IPS-18a (cell line): ENCODE measurements around the gene ADRA2B.
"Not testable (repeated sequence)": the region's sequence is repeated elsewhere in the genome, so short reads cannot be mapped to it uniquely, and the experiment has no call there.

Source experiments
- H3K27ac ChIP-seq: one replicate; pipeline ENCODE4 v1.5.1; 2013; ENCODE audit warnings: low read length
- H3K27me3 ChIP-seq: one replicate; pipeline ENCODE4 v1.6.1; 2013; ENCODE audit warnings: mild to moderate bottlenecking, low read length; ENCODE audit not compliant: control insufficient read depth, insufficient read depth
- H3K36me3 ChIP-seq: one replicate; pipeline ENCODE4 v1.6.1; 2013; ENCODE audit warnings: low read depth, low read length; ENCODE audit not compliant: control insufficient read depth
- H3K4me1 ChIP-seq: one replicate; pipeline ENCODE4 v1.6.1; 2013; ENCODE audit warnings: low read depth, low read length; ENCODE audit not compliant: control insufficient read depth
- H3K4me3 ChIP-seq: one replicate; pipeline ENCODE4 v1.5.1; 2013; ENCODE audit warnings: low read length
- H3K9ac ChIP-seq: one replicate; pipeline ENCODE4 v1.6.1; 2013; ENCODE audit warnings: mild to moderate bottlenecking, low read length, moderate library complexity
- H3K9me3 ChIP-seq: one replicate; pipeline ENCODE4 v1.6.1; 2013; ENCODE audit warnings: low read depth, low read length; ENCODE audit not compliant: control insufficient read depth

Gene ADRA2B

GRCh38 chr2:96071977-96072491 is 44.3 kb downstream of the ADRA2B start:
- not testable (repeated sequence) for H3K27me3 ChIP-seq, H3K4me3 ChIP-seq, H3K27ac ChIP-seq, H3K36me3 ChIP-seq, H3K9me3 ChIP-seq, H3K9ac ChIP-seq, H3K4me1 ChIP-seq

- not testable (repeated sequence) for H3K4me3 ChIP-seq, H3K27ac ChIP-seq, H3K36me3 ChIP-seq, H3K27me3 ChIP-seq, H3K9me3 ChIP-seq, H3K9ac ChIP-seq, H3K4me1 ChIP-seq
Observed at GRCh38 chr2:96071087-96071976, 45.0 kb downstream of the ADRA2B start.

- H3K27ac ChIP-seq, H3K27me3 ChIP-seq, H3K4me1 ChIP-seq, H3K4me3 ChIP-seq, H3K9ac ChIP-seq, H3K9me3 ChIP-seq, H3K36me3 ChIP-seq: not testable (repeated sequence)
Observed at GRCh38 chr2:96070351-96070750, 46.0 kb downstream of the ADRA2B start.

DNA sequence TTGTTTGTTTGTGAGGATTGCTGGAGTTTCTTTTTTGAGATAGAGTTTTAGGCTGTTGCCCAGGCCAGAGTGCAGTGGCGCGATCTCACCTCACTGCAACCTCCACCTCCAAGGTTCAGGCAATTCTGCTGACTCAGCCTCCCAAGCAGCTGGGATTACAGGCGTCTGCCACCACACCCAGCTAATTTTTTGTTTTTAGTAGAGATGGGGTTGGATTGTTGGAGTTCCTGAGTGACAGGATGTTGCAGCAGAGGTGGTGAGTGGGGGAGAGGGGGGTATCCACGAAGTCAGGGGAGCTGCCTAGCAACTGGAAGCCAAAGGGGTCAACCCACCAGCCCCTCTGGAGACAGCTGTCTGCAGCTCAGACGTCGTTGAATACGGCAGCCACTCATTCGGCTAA is 46.5 kb downstream of the ADRA2B start:
- H3K4me3 ChIP-seq, H3K27me3 ChIP-seq, H3K9ac ChIP-seq, H3K4me1 ChIP-seq, H3K27ac ChIP-seq, H3K36me3 ChIP-seq, H3K9me3 ChIP-seq: not testable (repeated sequence)

DNA sequence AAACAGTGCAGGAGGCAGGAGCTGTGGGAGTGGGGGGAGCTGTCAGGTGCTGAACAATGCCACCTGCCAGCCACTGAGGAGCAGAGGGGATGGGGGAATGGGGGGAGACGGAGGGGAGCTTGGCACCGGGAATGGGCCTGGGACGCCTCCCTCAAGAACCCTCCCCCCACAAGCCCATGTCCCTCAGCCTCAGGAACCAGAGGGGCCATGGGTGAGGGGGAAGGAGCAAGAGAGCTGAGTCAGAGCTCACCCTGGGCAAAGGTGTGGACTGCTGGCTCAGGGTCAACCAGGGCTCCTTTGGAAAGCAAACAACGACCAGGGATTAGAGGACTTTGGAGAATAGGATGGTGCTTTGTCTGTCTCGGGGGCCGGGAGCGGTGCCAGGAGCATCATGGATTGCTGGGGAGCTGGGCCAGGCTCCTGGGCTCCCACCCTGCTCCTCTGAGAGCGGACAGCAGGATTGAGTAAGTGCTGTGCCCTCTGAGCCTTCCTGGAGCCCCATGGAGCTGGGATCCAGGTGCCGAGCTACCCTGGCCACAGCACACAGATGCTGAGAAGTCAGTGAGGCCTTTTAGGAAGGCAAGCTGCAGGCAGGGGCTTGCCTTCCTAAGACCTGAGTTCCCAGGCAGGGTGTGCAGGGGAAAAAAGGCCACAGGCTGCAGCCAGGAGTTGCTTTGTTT is 48.3 kb downstream of the ADRA2B start:
- not testable (repeated sequence) for H3K27ac ChIP-seq, H3K36me3 ChIP-seq, H3K27me3 ChIP-seq, H3K4me3 ChIP-seq, H3K9ac ChIP-seq, H3K9me3 ChIP-seq, H3K4me1 ChIP-seq

DNA sequence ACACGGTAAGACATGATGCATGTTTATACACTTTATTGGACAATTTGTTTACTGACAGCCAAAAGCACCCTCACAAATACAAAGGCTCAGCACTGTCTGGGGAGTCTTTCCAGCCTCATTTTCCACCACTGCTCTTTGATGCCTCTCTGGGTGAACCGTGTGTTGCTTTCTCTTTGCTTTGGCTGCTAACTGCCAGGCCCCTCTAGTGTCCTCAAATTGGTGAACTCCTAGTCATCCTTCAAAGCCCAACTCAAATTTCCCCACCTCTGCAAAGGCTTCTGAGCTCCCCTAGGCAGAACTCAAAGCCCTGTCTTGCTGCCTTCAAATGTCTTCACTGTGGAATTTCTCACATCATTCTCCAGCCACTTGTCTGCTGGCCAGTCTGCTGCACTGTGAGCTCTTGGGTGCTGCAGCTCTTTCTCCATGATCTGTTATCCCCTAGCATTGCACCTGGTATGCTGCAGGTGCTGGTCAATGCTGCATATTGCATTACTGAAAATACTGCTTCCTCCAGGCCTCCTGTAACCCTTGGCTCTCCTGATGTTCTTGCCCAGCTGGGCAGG is 49.2 kb downstream of the ADRA2B start:
- not testable (repeated sequence) for H3K36me3 ChIP-seq, H3K27me3 ChIP-seq, H3K9ac ChIP-seq, H3K4me1 ChIP-seq, H3K27ac ChIP-seq, H3K9me3 ChIP-seq, H3K4me3 ChIP-seq

DNA sequence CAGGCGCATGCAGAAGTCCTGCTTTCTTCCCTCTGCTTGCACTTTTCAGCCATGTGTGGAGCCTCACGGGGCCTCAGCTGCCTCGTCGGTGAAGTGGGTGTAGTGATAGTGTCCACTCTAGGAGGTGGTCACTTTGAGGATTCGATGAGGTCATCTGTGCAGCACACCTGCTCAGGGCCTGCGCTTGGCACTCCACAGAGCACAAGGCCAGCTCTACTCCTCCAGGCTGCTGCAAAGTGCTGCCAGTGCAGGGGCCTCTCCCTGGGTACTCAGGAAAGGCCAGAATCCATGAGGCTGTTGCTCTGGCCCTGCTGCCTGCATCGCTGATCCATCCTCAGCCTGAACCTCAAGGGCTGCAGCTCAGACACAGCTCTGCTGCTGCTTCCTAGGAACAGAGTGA is 49.9 kb downstream of the ADRA2B start:
- not testable (repeated sequence) for H3K9me3 ChIP-seq, H3K4me3 ChIP-seq, H3K27me3 ChIP-seq, H3K36me3 ChIP-seq, H3K4me1 ChIP-seq, H3K9ac ChIP-seq, H3K27ac ChIP-seq

GRCh38 chr2:96065954-96066353 is 50.4 kb downstream of the ADRA2B start:
- not testable (repeated sequence) for H3K4me3 ChIP-seq, H3K4me1 ChIP-seq, H3K36me3 ChIP-seq, H3K27me3 ChIP-seq, H3K27ac ChIP-seq, H3K9ac ChIP-seq, H3K9me3 ChIP-seq

DNA sequence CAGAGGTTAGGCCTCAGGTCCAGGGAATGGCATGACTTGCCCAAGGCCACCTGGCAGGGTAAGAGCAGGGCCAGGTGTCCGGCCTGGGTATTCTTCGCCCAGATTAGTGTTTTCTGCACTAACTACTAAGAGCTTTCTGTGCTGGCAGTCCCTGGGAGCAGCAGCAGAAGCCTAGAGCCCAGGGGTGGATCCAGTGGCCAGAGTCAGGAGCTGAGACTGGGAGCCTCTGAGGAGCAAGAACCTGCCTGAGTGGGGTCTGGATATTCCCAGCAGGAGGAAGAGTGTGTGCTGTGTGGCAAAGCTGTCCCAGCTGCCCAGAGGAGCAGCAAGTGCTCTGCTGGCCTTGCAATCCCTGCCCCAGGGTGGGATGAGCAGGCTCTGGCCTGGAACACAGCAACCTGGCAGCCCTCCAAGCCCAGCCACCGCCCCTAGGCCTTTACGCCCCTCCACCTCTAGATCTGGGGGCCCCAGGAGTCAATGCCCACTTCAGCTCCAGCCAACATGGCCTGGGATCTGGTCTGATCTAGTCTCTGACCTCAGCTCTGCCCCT is 50.9 kb downstream of the ADRA2B start:
- Histone ChIP-seq H3K9ac (no peak overlapping the region), H3K4me3 (no peak overlapping the region), H3K9me3 (no peaks in the 10 kb centered on the region), H3K27ac (no peak overlapping the region), H3K27me3 (no peaks in the 10 kb centered on the region), H3K4me1 (no peaks in the 10 kb centered on the region), H3K36me3 (no peaks in the 10 kb centered on the region)

GRCh38 chr2:96064760-96065159 is 51.6 kb downstream of the ADRA2B start:
- not testable (repeated sequence) for H3K27ac ChIP-seq, H3K9me3 ChIP-seq, H3K4me3 ChIP-seq, H3K36me3 ChIP-seq, H3K4me1 ChIP-seq, H3K9ac ChIP-seq, H3K27me3 ChIP-seq

GRCh38 chr2:96064047-96064675 is 52.2 kb downstream of the ADRA2B start:
- H3K9me3 ChIP-seq, H3K4me3 ChIP-seq, H3K9ac ChIP-seq, H3K4me1 ChIP-seq, H3K36me3 ChIP-seq, H3K27me3 ChIP-seq, H3K27ac ChIP-seq: not testable (repeated sequence)
